HuH-7.5 (cell line): ENCODE results near the gene CFAP299.

Experiments
- DNase-seq: peaks from one replicate; pipeline ENCODE4 v3.0.0; 2011; ENCODE audit warnings: low spot score

Gene CFAP299

DNA sequence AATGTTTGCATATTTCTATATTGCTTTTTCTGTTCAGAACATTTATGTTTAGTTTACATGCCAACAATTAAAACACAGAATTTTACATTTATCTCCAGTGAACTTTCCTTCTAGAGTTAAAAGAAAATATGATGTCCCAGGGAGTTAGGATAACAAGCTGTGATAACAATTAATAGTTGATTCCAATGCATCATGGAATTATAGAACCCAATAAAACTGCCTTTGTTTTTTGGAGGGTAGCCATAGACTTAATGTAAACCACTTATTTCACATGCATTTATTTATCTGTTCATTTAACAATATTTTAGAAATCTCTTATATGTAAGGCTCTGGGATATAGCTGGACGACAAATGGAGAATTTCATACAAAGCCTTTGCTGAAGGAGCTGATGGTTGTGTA is 180.0 kb downstream of the CFAP299 start:
- DNase-seq: no peak

DNA sequence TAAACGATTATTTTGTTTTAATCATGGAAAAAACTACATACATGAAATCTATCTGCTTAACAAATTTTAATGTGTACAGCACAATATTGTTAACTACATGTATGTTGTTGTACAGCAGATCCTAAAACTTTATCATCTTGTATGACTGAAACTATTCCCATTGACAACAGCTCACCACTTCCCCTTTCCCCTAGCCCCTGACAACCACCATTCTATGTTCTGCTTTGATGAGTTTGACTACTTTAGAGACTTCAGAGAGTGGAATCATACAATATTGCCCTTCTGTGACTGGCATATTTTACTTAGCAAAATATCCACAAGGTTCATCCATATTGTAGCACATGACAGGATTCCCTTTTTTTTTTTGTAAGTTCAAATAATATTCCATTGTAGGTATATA is 185.9 kb downstream of the CFAP299 start:
- DNase-seq: no peak

DNA sequence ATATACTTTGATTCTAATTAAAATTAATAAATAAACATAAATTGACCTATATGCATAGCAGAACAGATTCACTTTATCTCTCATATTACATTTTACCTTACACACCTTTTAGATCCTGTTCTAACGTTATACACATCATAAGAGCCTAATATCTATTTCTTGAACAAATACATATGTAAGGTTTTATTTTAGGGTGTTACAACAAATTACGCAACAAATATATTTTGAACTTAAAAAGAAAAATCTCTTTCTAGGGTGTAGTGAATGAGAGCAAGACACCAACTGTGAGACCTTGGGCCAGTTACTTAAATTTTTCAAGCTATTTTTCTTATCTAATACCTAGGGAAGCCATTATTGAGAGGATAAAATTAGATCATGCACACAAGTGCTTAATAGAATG is 191.2 kb downstream of the CFAP299 start:
- no peak for DNase-seq

- DNase-seq: no peak
Observed at GRCh38 chr4:80529026-80529425, 193.5 kb downstream of the CFAP299 start.

- DNase-seq: no peak
Observed at GRCh38 chr4:80532674-80533333, 197.3 kb downstream of the CFAP299 start.

GRCh38 chr4:80535551-80535950 is 200.0 kb downstream of the CFAP299 start:
- no peak for DNase-seq

- DNase-seq: no peak
Observed at GRCh38 chr4:80538276-80538926, 202.9 kb downstream of the CFAP299 start.

DNA sequence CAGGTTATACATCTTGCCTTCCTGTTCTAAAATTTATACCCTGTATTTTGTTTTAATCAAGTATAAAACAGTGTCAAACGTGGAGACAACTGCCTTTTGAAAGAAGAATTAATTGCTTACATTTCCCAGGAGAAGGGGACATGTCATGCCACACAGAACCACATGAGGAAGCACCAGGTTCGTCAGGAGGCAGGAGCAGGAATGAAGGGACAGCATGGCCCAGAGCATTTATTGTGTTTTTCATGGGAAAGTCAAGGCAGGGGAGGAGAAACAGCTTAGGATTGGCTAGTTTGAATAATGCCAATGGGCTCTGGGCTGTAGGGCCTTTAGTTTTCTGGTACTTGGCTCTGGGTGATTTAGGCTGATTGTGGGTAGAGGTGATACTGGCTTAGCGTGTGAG is 203.7 kb downstream of the CFAP299 start:
- no peak for DNase-seq

DNA sequence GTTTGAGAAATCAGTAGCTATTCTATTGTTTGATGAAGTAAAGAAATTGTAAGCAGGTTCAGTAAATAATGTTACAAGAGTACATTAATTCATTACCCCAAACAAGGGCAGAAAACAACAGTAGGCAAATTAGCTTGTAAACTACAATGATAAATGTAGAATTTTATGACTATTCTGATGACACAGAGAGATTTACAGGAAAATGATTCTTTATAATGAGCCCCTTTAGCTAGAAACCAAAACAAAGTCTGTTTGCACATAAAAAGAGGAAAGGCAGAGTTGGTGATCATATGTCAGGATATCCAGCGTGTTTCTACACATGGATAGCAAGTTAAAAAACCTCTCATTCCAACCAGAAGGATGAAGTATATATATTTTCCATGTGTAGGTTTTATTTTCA is 204.8 kb downstream of the CFAP299 start:
- DNase-seq: no peak

DNA sequence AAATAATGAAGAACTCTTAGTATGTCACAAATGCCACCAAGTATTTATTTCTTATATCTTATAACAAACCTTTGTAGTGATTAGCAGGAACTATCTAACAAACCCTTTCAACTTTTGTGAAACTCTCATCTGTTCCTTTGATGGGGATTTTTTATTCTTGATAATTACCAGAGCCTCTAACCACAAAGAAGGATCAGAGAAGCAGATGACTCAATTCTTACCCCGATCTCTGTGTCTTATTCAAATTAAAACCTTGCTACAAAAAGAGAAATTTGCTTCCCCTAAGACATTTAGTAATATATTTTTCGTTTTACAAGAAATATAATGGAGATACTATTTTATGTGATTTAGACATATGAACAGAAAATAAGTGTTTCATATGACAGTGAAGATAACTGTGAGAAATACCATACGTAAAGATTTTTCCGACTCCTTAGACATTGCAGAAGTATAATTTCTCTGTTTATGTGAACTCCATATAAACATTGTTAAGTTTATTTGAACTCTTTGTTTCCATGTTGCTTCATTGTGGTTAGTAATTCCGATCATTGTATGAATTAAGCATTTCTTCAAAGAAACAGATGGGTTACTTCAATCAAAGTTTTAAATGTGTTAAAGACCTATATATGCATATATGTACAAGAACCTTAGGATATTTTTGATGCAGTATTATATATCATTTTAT is 205.4 kb downstream of the CFAP299 start:
- no peak for DNase-seq

GRCh38 chr4:80542747-80543146 is 207.2 kb downstream of the CFAP299 start:
- DNase-seq: no peak

- no peak for DNase-seq
Observed at GRCh38 chr4:80560337-80560736, 224.8 kb downstream of the CFAP299 start.

DNA sequence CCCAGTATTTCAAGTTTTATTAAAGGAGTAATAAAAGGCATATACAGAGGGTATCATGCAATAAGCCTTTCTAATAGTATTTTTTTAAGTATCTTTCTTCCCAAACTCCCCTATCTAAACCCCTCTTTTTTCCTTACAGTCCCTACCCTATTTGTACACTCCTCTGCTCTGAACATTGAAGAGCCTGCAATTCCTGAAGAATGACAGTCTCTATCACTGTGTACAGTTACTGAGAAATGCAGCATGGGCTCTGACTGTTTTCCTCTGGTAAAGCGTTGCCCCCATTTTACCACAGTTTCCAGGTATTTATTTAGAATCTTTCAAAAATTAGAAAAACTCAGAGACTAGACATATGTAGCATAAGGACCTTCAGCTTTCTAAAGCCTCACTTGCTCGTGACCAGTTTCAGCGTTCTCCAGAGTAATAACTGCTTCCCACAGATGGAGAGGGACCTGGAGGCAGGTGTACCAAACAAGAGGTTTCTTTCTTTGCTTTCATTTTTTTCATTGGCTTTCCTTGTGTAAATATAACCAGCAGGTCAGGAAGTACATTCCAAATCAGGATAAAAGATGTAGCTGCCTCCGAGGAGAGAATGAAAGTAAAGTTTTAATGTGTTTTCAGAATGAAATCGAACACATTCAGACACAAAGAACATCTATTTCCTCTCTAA is 230.8 kb downstream of the CFAP299 start:
- DNase-seq: no peak

GRCh38 chr4:80568891-80569290 is 233.4 kb downstream of the CFAP299 start:
- DNase-seq: no peak

- DNase-seq: no peak
Observed at GRCh38 chr4:80576796-80577195, 241.3 kb downstream of the CFAP299 start.

DNA sequence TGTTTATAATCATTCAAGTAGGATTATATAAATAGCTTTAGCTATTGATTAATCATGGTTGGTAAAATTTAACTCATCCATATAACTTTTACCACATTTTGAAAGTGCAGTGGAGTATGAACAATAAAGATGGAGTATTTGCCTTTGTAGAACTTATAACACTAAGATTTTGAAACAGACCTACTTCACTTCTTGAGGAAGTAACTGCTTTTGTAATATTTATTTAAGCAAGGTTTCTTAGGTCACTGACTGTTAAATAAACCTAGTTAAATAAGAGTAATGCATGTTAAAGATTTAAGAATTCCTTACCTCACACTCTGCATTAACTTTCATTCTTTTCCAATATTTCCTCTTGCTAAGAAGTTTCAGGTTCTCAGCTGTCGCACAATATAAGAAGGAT is 242.5 kb downstream of the CFAP299 start:
- no peak for DNase-seq

DNA sequence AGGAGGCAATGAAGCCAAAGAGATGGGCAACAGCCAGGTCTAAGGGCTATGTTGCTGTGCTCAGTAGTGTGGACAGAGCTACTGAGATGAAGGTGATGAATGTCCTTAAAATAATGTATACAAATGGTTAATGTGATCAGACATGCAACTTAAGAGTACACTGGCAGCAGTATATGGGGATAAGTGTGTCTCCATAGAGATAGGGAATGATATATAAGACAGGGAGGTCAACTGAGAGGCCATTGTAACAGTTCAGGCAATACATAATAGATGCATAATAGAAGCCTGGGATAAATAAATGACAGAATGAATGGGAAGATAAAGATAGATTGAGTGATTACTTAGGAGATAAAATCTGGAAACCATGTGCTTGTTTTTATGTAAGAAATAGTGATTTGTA is 250.0 kb downstream of the CFAP299 start:
- DNase-seq: no peak

DNA sequence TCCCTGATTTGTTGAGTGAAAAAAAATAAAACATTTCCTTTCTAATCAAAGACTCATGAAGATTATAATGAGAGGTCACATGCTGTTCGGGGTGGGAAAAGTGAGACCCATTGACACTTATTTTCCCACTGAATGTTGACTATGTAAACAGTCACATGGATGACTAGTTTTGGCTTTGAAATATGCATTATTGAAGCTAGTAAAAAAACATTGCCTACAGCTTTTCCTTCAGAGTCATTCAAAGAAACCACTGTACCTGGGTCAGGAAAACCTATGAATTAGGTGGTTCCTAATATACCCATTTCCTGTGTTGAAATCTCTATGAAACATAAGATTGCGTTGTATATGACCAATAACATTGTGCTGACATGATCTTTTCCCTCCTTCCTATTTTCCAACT is 251.2 kb downstream of the CFAP299 start:
- DNase-seq: no peak

- DNase-seq: no peak
Observed at GRCh38 chr4:80587871-80588385, 252.4 kb downstream of the CFAP299 start.

- DNase-seq: no peak
Observed at GRCh38 chr4:80592950-80593349, 257.4 kb downstream of the CFAP299 start.

DNA sequence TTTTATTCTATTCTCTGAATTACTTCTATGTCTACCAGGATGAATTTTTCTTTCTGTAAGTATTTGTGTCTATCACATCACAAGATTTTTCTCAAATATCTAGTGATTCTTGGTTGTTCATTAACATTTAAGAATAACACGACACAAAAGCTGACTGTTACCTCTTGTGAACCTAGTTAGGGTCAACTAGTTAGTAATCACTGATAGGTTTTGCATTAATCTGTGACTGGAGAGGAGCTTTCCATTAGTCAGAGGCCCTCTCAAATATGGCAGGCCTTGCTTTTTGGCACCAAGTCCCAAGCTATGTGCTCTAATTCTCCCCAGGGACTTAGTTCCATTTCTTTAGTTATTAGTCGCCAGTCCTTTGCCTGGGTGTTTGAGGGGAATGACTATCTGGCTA is 259.2 kb downstream of the CFAP299 start:
- no peak for DNase-seq

GRCh38 chr4:80608281-80608980 is 272.9 kb downstream of the CFAP299 start:
- DNase-seq: no peak
